ENCODE results near the gene ATP2B2.

DNA sequence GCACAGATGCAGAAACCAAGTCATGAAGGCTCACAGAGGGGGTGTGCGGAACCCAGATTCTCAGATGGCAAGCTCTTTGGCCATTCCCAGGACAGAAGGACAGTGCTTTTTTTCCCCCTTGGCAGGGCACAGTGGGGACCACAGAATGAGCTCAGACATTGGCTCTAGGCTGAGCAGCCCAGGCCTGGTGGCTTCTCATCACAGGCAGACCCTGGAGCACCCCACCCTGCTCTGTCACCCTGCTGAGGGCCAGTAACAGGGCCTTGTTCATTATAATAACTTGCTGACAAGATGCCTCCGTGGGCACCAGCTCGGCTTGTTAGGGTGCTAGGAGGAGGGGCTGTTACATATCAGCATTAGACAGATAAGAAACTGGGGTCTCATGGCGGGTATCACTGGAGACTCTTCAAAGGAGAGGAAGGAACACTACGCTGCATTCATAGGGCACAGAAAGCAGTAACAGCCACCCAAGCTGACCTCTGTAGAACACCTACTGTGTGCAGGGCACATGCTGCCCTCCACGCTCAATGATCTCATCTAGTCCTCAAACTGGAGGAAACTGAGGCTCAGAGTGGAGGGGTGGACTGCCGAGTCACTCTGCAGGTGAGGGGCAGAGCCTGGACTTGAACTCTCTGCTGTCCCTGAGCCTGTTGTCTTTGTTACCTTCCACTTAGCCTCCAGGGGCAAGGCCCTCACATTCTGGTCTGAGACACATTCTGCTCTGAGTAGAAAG, 114.6 kb downstream of the ATP2B2 start:
- TF ChIP-seq, protein P1, sequence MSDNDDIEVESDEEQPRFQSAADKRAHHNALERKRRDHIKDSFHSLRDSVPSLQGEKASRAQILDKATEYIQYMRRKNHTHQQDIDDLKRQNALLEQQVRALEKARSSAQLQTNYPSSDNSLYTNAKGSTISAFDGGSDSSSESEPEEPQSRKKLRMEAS (IDR thresholded peaks at IDR 0.05): no peak
- TF ChIP-seq SP1 (IDR thresholded peaks at IDR 0.05; ENCODE audit: low read depth): no peak
- TF ChIP-seq POLR2A (IDR thresholded peaks at IDR 0.05; ENCODE audit: borderline replicate concordance, extremely low read depth, insufficient read depth, insufficient read length): no peak
- no peak for TF ChIP-seq CTCF (IDR thresholded peaks at IDR 0.05 in 2 of 3, conservative IDR thresholded peaks at IDR 0.05 in 1 of 3; ENCODE audit: borderline replicate concordance in 1 of 3, insufficient read depth in 1 of 3, low read depth in 2 of 3, low read length in 2 of 3)
- no peak for TF ChIP-seq YY1 (IDR thresholded peaks at IDR 0.05; ENCODE audit: extremely low read depth, insufficient replicate concordance, low read depth, low read length)
- no peak for TF ChIP-seq CEBPB (IDR thresholded peaks at IDR 0.05; ENCODE audit: low read depth)
- TF ChIP-seq JUND (IDR thresholded peaks at IDR 0.05): no peak
- TF ChIP-seq ELF1 (IDR thresholded peaks at IDR 0.05; ENCODE audit: borderline replicate concordance, low read depth): no peak
- TF ChIP-seq EZH2 (IDR thresholded peaks at IDR 0.05): no peak
- no peak for TF ChIP-seq TCF7L2 (IDR thresholded peaks at IDR 0.05; ENCODE audit: borderline replicate concordance, extremely low read depth, insufficient read depth, insufficient read length)
- TF ChIP-seq EZH2phosphoT487 (IDR thresholded peaks at IDR 0.05; ENCODE audit: borderline replicate concordance): no peak

All from HCT116 (cell line).